ENCODE results near the gene DNAJC22. TPM values are rescaled to one million over a fixed set of nuclear protein-coding genes. Genes with fewer than 3 reads are reported as not detected.
A peak's percentile ranks its signal among the peaks of the same experiment; 100 is the strongest.

Gene DNAJC22
- total RNA-seq, 1 experiment from 2014 or later = 27.7 TPM

DNA sequence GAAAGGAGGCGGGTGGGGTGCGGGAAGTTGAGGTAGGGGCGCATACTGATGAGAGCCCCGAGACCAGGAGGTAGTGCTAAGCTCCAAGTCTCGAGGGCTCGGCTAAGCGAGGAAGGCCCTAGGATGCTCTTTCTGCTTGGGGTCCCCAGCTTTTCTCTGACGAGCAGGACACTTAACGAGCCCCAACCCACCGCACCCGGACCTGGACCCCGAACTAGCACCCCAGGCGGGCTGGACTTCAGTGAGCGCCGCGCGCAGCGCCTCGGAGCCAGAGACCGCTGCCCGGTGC lies 5.0 kb upstream of the DNAJC22 start:
- ATAC-seq (no peak), DNase-seq (ENCODE audit: low read depth, low spot score) (no peak)
- Histone ChIP-seq H3K9me2 (ENCODE audit: insufficient read depth) (no peaks in the 10 kb centered on the region), H3K9me3 (ENCODE audit: control insufficient read depth in 1 of 2, insufficient read depth in 1 of 2, low read depth in 1 of 2, low read length in 2 of 2) (no peaks in the 10 kb centered on the region), H3K4me1 (ENCODE audit: control insufficient read depth in 1 of 2, insufficient read depth in 2 of 2, low read length in 2 of 2) (peaks cover 26 to 66% of the 10 kb centered on the region in 2 experiments), H4K20me1 (ENCODE audit: insufficient read depth) (no peaks in the 10 kb centered on the region), H3K4me2 (ENCODE audit: low read length) (peak overlapping the region; percentile 78), H3K9ac (ENCODE audit: low read length) (no peak overlapping the region), H3K4me3 (replicated peaks in 1 of 2; ENCODE audit: low read depth in 1 of 2, low read length in 2 of 2) (0 out of 4 replicates have a peak overlapping the region, but pooled peaks of 1 of the 2 experiments have one; percentile 47), H2AFZ (ENCODE audit: low read depth, low read length, poor library complexity, severe bottlenecking) (peak overlapping the region; percentile 94), H3K79me2 (ENCODE audit: insufficient read depth, low read length) (no peaks in the 10 kb centered on the region), H3K36me3 (ENCODE audit: control insufficient read depth in 1 of 2, insufficient read depth in 2 of 2, low read length in 2 of 2) (no peaks in the 10 kb centered on the region), H3K27me3 (ENCODE audit: insufficient read depth, low read length) (no peaks in the 10 kb centered on the region), H3K27ac (ENCODE audit: low read depth, low read length) (no peak overlapping the region)
- ChIA-PET CTCF (interaction anchor here (0.6 to 3.0 kb wide), 16 partner anchors 9 to 240 kb away, joined by 3 to 45 read pairs (median 5); partner anchors contain the start of gene TROAP), RAD21 (ENCODE audit: low non-redundant PET in 1 of 2, low total read pairs in 2 of 2, uncharacterized antibody in 2 of 2, unreplicated experiment in 2 of 2) (interaction anchor here in 1 of 2 experiments (1.3 kb wide), 1 partner anchor 10 kb away, joined by 4 read pairs; no protein-coding TSS in a partner anchor), POLR2A (interaction anchor here (1.2 kb wide), 1 partner anchor 33 kb away, joined by 3 read pairs; no protein-coding TSS in a partner anchor)
- BruUV-seq (replicated peaks) = no TSS peak
- TF ChIP-seq EZH2phosphoT487 (IDR thresholded peaks at IDR 0.05; ENCODE audit: borderline replicate concordance) = no peak
- intact Hi-C loops (cut with micrococcal nuclease) = loop anchor here (1.0 to 2.0 kb wide), 3 partner anchors 43 to 76 kb away; partner anchors contain the start of gene TUBA1C

GRCh38 chr12:49342066-49342913 lies 4.4 kb upstream of the DNAJC22 start:
- ChIA-PET POLR2A (interaction anchor here (1.2 to 1.4 kb wide), 2 partner anchors 33 to 77 kb away, joined by 3 read pairs; no protein-coding TSS in a partner anchor), RAD21 (ENCODE audit: low non-redundant PET in 1 of 2, low total read pairs in 2 of 2, uncharacterized antibody in 2 of 2, unreplicated experiment in 2 of 2) (interaction anchor here in 1 of 2 experiments (1.3 kb wide), 1 partner anchor 11 kb away, joined by 4 read pairs; no protein-coding TSS in a partner anchor), CTCF (interaction anchor here (0.6 to 3.0 kb wide), 18 partner anchors 10 to 239 kb away, joined by 3 to 45 read pairs (median 4); partner anchors contain the start of gene TROAP)
- peaks cover 32 to 68% of the 10 kb centered on the region in 2 experiments for H3K4me1 ChIP-seq (ENCODE audit: control insufficient read depth in 1 of 2, insufficient read depth in 2 of 2, low read length in 2 of 2)
- no TSS peak for BruUV-seq (replicated peaks)
- peak overlapping the region; percentile 35 to 47 for H3K4me3 ChIP-seq (replicated peaks in 1 of 2; ENCODE audit: low read depth in 1 of 2, low read length in 2 of 2)
- H3K9ac ChIP-seq (ENCODE audit: low read length) = peak overlapping the region; percentile 46
- DNase-seq (ENCODE audit: low read depth, low spot score) = peak; percentile 79
- no peaks in the 10 kb centered on the region for H3K27me3 ChIP-seq (ENCODE audit: insufficient read depth, low read length)
- no peaks in the 10 kb centered on the region for H3K9me2 ChIP-seq (ENCODE audit: insufficient read depth)
- TF ChIP-seq CEBPB (IDR thresholded peaks at IDR 0.05; ENCODE audit: low read depth) (no peak), FOSL1 (IDR thresholded peaks at IDR 0.05; ENCODE audit: low read depth) (no peak), ZFX (IDR thresholded peaks at IDR 0.05) (peak; percentile 46; the same call in 1 of the 2 replicates), POLR2AphosphoS5 (IDR thresholded peaks at IDR 0.05; ENCODE audit: low read depth, low read length) (0 out of 2 replicates have a peak, but pooled peaks have one; percentile 25), EGR1 (IDR thresholded peaks at IDR 0.05; ENCODE audit: low read depth) (no peak), CTCF (IDR thresholded peaks at IDR 0.05 in 2 of 3, conservative IDR thresholded peaks at IDR 0.05 in 1 of 3; ENCODE audit: borderline replicate concordance in 1 of 3, insufficient read depth in 1 of 3, low read depth in 2 of 3, low read length in 2 of 3) (peak in 2 of 3 experiments; percentile 79 to 86; a peak in 4 of 6 replicates)
- H2AFZ ChIP-seq (ENCODE audit: low read depth, low read length, poor library complexity, severe bottlenecking) = peak overlapping the region; percentile 94
- no peaks in the 10 kb centered on the region for H3K36me3 ChIP-seq (ENCODE audit: control insufficient read depth in 1 of 2, insufficient read depth in 2 of 2, low read length in 2 of 2)
- no peaks in the 10 kb centered on the region for H3K9me3 ChIP-seq (ENCODE audit: control insufficient read depth in 1 of 2, insufficient read depth in 1 of 2, low read depth in 1 of 2, low read length in 2 of 2)
- intact Hi-C loops (cut with micrococcal nuclease) = loop anchor here (1.0 to 2.0 kb wide), 3 partner anchors 43 to 77 kb away; partner anchors contain the start of gene TUBA1C
- peak overlapping the region; percentile 28; the same call in 1 of the 2 replicates for H3K27ac ChIP-seq (ENCODE audit: low read depth, low read length)
- no peaks in the 10 kb centered on the region for H3K79me2 ChIP-seq (ENCODE audit: insufficient read depth, low read length)
- no peaks in the 10 kb centered on the region for H4K20me1 ChIP-seq (ENCODE audit: insufficient read depth)
- H3K4me2 ChIP-seq (ENCODE audit: low read length) = peak overlapping the region; percentile 78
- ATAC-seq = peak; percentile 84
